Osteocyte (in vitro differentiated cells): ENCODE measurements around the gene TBL1XR1. TPM values are rescaled to one million over a fixed set of nuclear protein-coding genes. Genes with fewer than 3 reads are reported as not detected.

Experiments used
- DNase-seq: peaks from one replicate; pipeline ENCODE4 v3.0.0; 2021; ENCODE audit warnings: mixed read lengths; ENCODE audit not compliant: unreplicated experiment; ENCODE audit errors: extremely low spot score
- H3K27ac Mint-ChIP-seq: one replicate; pipeline ENCODE4 v1.8.0; 2021; ENCODE audit warnings: mild to moderate bottlenecking, mixed read lengths; ENCODE audit not compliant: unreplicated experiment
- H3K27me3 Mint-ChIP-seq: one replicate; pipeline ENCODE4 v1.8.0; 2021; ENCODE audit warnings: mixed read lengths; ENCODE audit not compliant: unreplicated experiment
- H3K36me3 Mint-ChIP-seq: one replicate; pipeline ENCODE4 v1.8.0; 2021; ENCODE audit warnings: mixed read lengths; ENCODE audit not compliant: unreplicated experiment
- H3K4me1 Mint-ChIP-seq: one replicate; pipeline ENCODE4 v1.8.0; 2021; ENCODE audit warnings: mixed read lengths; ENCODE audit not compliant: unreplicated experiment
- H3K4me3 Mint-ChIP-seq: one replicate; pipeline ENCODE4 v1.8.0; 2021; ENCODE audit warnings: mild to moderate bottlenecking, moderate library complexity, mixed read lengths; ENCODE audit not compliant: unreplicated experiment
- H3K9me3 Mint-ChIP-seq: one replicate; pipeline ENCODE4 v1.8.0; 2021; ENCODE audit warnings: mixed read lengths; ENCODE audit not compliant: unreplicated experiment
- total RNA-seq: library from RNA; stranded (reverse); gene quantifications from 2 replicates; pipeline ENCODE4 v1.2.1, GENCODE V29; 2021
- TF ChIP-seq, protein P1 (sequence below): fragments of 200-600 bp; sonication (generic); IDR thresholded peaks from 2 replicates; pipeline ENCODE4 v1.5.0; 2021; ENCODE audit warnings: antibody characterized with exemption, mild to moderate bottlenecking, moderate library complexity

TBL1XR1 gene
- total RNA-seq, 1 donor from 2014 or later: 370 TPM

DNA sequence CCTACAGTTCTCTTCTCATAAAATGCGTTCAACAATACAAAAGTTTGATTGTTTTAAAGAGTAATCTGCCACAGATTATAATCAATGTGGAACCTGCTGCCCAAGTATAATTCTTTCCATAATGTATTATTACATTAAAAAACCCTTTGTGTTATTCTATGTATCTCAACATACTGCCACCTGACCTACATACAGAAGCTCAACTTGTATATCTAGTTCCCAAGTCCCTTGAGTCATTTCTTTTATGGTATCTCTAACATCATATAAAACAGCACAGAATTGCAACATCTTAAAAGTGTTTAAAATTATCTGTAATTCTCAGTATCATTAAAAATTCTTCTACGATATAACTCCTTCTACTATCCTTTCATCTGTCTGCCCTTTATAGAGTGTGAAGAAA, 70.3 kb downstream of the TBL1XR1 start:
- Mint-ChIP-seq H3K27me3 (no peaks in the 10 kb centered on the region), H3K9me3 (no peaks in the 10 kb centered on the region), H3K4me1 (peaks cover 67% of the 10 kb centered on the region), H3K4me3 (no peak overlapping the region), H3K36me3 (peaks cover 19% of the 10 kb centered on the region), H3K27ac (peak overlapping the region; percentile 16)
- DNase-seq: no peak
- TF ChIP-seq, protein P1, sequence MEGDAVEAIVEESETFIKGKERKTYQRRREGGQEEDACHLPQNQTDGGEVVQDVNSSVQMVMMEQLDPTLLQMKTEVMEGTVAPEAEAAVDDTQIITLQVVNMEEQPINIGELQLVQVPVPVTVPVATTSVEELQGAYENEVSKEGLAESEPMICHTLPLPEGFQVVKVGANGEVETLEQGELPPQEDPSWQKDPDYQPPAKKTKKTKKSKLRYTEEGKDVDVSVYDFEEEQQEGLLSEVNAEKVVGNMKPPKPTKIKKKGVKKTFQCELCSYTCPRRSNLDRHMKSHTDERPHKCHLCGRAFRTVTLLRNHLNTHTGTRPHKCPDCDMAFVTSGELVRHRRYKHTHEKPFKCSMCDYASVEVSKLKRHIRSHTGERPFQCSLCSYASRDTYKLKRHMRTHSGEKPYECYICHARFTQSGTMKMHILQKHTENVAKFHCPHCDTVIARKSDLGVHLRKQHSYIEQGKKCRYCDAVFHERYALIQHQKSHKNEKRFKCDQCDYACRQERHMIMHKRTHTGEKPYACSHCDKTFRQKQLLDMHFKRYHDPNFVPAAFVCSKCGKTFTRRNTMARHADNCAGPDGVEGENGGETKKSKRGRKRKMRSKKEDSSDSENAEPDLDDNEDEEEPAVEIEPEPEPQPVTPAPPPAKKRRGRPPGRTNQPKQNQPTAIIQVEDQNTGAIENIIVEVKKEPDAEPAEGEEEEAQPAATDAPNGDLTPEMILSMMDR: no peak

DNA sequence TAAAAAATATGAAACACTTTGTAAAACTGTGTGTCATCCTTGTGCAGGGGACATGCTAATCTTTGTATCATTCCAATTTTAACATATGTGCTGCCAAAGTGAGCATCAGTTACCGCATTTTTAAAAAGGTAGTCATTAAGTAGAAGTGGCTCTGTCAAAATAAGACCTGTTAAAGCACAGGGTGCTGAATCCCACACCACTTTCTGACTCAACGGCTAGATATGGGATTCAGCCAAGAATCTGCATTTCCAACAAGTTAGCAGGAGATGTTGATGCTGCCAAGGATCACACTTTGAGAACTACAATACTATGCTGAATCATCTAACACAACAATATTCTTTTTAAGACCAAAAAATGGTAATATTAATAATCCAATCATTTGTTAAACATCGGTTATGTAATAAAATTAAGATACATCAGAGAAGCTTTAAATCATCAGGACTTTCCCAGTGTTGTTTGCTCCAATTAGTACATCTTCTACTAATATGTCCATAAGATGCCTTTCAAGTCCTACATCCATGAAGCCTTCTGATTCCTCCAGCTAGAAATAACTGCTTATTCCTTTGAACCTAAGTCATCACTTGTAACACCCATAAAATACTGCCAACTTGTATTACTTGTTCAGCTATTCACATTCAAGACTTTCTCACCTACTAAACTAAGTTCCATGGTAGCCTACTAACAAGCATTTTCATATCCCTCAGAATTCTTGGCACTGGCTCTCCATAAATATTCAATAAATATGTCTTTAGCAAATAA, 71.1 kb downstream of the TBL1XR1 start:
- H3K9me3 Mint-ChIP-seq: no peaks in the 10 kb centered on the region
- peaks cover 65% of the 10 kb centered on the region for H3K4me1 Mint-ChIP-seq
- DNase-seq: no peak
- peaks cover 16% of the 10 kb centered on the region for H3K36me3 Mint-ChIP-seq
- no peak overlapping the region for H3K4me3 Mint-ChIP-seq
- H3K27ac Mint-ChIP-seq: peak overlapping the region; percentile 16
- TF ChIP-seq, protein P1: no peak
- no peaks in the 10 kb centered on the region for H3K27me3 Mint-ChIP-seq

DNA sequence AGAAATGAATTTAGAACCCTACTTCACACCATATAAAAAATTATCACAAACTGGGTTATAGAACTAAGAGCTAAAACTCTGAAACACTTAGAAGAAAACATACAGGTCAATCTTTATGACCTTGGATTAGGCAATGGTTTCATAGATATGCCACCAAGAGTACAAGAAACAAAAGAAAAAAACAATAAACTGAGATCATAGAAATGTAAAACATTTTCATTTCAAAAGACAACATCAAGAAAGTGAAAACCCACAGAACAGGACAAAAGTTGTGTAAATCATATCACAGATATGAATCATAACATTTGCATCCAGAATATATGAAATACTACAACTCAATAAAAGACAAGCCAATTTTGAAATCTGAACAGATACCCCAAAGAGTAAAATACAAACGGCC, 72.4 kb downstream of the TBL1XR1 start:
- peak overlapping the region; percentile 33 for H3K27ac Mint-ChIP-seq
- H3K4me3 Mint-ChIP-seq: no peak overlapping the region

DNA sequence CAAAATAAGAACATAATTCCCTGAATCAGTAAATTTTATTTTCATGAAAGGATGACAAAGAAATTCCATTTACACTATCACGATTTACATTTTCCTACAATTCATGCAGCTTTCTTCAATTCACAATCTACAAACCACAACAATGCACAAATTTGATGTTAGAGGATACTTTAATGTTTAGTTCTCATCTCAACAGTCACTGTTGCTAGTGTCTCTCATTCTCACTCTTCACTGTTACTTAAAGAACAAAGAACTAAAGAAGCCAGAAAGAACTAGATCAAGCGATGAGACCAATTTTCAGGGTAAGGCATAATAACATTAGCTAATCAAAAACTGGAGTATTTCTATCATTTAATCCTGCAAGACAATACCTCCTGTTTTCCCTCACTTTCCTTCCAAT, 73.5 kb downstream of the TBL1XR1 start:
- Mint-ChIP-seq H3K36me3 (peaks cover 8% of the 10 kb centered on the region), H3K27ac (peak overlapping the region; percentile 46), H3K9me3 (no peaks in the 10 kb centered on the region), H3K4me3 (no peak overlapping the region), H3K4me1 (peaks cover 75% of the 10 kb centered on the region), H3K27me3 (no peaks in the 10 kb centered on the region)
- TF ChIP-seq, protein P1: no peak
- no peak for DNase-seq

More for the DNA sequence above, 72.4 kb downstream of the TBL1XR1 start:
- peaks cover 68% of the 10 kb centered on the region for H3K4me1 Mint-ChIP-seq
- H3K9me3 Mint-ChIP-seq: no peaks in the 10 kb centered on the region
- TF ChIP-seq, protein P1: no peak
- DNase-seq: no peak
- H3K36me3 Mint-ChIP-seq: peaks cover 8% of the 10 kb centered on the region
- H3K27me3 Mint-ChIP-seq: no peaks in the 10 kb centered on the region

DNA sequence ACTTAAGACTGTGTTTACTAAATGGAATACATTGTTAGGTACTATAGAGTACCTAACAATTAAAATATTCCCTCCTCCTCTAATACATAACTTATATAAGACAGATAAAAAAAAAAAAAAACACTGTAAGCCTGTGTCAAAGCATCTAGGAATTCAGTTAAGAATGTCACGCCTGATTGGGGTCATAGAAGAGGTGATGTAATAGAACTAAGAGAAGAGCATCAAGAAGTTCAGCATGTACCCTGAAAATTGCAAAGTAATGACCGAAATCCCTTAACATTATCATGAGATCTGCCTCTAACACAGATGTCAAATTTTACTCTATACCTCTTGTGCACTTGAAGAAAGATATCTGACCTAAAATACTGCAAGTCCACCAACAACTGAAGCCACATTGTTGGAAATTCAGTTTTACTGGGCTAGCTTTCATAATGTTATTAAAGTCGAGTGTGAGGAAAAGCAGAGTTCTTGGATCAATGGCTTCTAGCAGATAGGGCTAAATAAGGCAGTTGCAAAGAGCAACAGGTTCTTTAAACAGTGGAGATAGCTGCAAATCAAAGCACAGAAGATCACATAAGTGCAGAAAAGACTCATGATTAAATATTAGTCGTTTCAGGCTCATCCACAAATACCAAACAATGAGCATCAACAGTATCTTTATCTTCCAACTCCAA, 75.0 kb downstream of the TBL1XR1 start:
- Mint-ChIP-seq H3K36me3 (peaks cover 8% of the 10 kb centered on the region), H3K4me1 (peaks cover 83% of the 10 kb centered on the region), H3K27me3 (no peaks in the 10 kb centered on the region), H3K4me3 (no peak overlapping the region), H3K27ac (peak overlapping the region; percentile 32), H3K9me3 (no peaks in the 10 kb centered on the region)
- TF ChIP-seq, protein P1: no peak
- DNase-seq: no peak
